Amniotic stem cell (primary cell): ENCODE data around the gene DSE.
A peak's percentile ranks its signal among the peaks of the same experiment; 100 is the strongest.
"Not testable (repeated sequence)": the region's sequence is repeated elsewhere in the genome, so short reads cannot be mapped to it uniquely, and the experiment has no call there.

Experiments used
- DNase-seq: peaks from one replicate; lab custom pipeline; 2025; lab: John Stamatoyannopoulos, UW

Gene DSE

GRCh38 chr6:116370760-116371119, at the start of gene DSE:
DSE (plus strand) TSS chr6:116370947; CDS start chr6:116399251, 28,304 bp downstream.
- peak; percentile 76 for DNase-seq

- not testable (repeated sequence) for DNase-seq
Measured at GRCh38 chr6:116321933-116322332, 48.8 kb upstream of the DSE start.

GRCh38 chr6:116323863-116324262, 46.9 kb upstream of the DSE start:
- no peak for DNase-seq

- DNase-seq: not testable (repeated sequence)
Measured at GRCh38 chr6:116325634-116326132, 45.1 kb upstream of the DSE start.

GRCh38 chr6:116326181-116326671, 44.5 kb upstream of the DSE start:
- DNase-seq: no peak

- no peak for DNase-seq
Measured at GRCh38 chr6:116326996-116327395, 43.8 kb upstream of the DSE start.

- no peak for DNase-seq
Measured at GRCh38 chr6:116327803-116328527, 42.8 kb upstream of the DSE start.

- no peak for DNase-seq
Measured at GRCh38 chr6:116328528-116328903, 42.2 kb upstream of the DSE start.

GRCh38 chr6:116329156-116329555, 41.6 kb upstream of the DSE start:
- no peak for DNase-seq

- no peak for DNase-seq
Measured at GRCh38 chr6:116330511-116330910, 40.2 kb upstream of the DSE start.

GRCh38 chr6:116332096-116332495, 38.7 kb upstream of the DSE start:
- no peak for DNase-seq

- not testable (repeated sequence) for DNase-seq
Measured at GRCh38 chr6:116334638-116335409, 35.9 kb upstream of the DSE start.

- no peak for DNase-seq
Measured at GRCh38 chr6:116335612-116336215, 35.0 kb upstream of the DSE start.

- DNase-seq: no peak
Measured at GRCh38 chr6:116338943-116339342, 31.8 kb upstream of the DSE start.

GRCh38 chr6:116340625-116341024, 30.1 kb upstream of the DSE start:
- DNase-seq: not testable (repeated sequence)

- no peak for DNase-seq
Measured at GRCh38 chr6:116349216-116349615, 21.5 kb upstream of the DSE start.

- no peak for DNase-seq
Measured at GRCh38 chr6:116351101-116351500, 19.6 kb upstream of the DSE start.

GRCh38 chr6:116352515-116353471, 18.0 kb upstream of the DSE start:
- DNase-seq: no peak

GRCh38 chr6:116354236-116354635, 16.5 kb upstream of the DSE start:
- no peak for DNase-seq

GRCh38 chr6:116355796-116356195, 15.0 kb upstream of the DSE start:
- DNase-seq: no peak

GRCh38 chr6:116359131-116359530, 11.6 kb upstream of the DSE start:
- DNase-seq: no peak

- DNase-seq: no peak
Measured at GRCh38 chr6:116359835-116360234, 10.9 kb upstream of the DSE start.
